Esophagus muscularis mucosa (tissue), 4 donors: ENCODE measurements around the gene NKTR. TPM values are rescaled to one million over a fixed set of nuclear protein-coding genes. Genes with fewer than 3 reads are reported as not detected.
A peak's percentile ranks its signal among the peaks of the same experiment; 100 is the strongest.

Experiments used
- DNase-seq: peaks from one replicate; pipeline ENCODE4 v3.0.0-alpha.2; 2017; ENCODE audit errors: extremely low spot score
- H3K27ac ChIP-seq, 4 donors: fragments of 200-600 bp; sonication (generic); replicated peaks in 1 of 4; 1 replicate in 3 of 4; 2 replicates in 1 of 4; pipeline ENCODE4 v1.5.1; 2016 to 2019; ENCODE audit warnings: mild to moderate bottlenecking in 1 of 4
- H3K27me3 ChIP-seq, 4 donors: fragments of 200-600 bp; sonication (generic); one replicate each; pipeline versions ENCODE4 v1.5.1 to v1.6.0; 2016 to 2019
- H3K36me3 ChIP-seq, 4 donors: fragments of 200-600 bp; sonication (generic); one replicate each; pipeline ENCODE4 v1.5.1; 2016 to 2019
- H3K4me1 ChIP-seq, 4 donors: fragments of 200-600 bp; sonication (generic); one replicate each; pipeline ENCODE4 v1.5.1; 2016 to 2019
- H3K4me3 ChIP-seq, 4 donors: fragments of 200-600 bp; sonication (generic); 1 replicate in 2 of 4; 2 replicates in 2 of 4; pipeline ENCODE4 v1.5.1; 2016 to 2019; ENCODE audit warnings: mild to moderate bottlenecking in 4 of 4, moderate library complexity in 1 of 4
- H3K9me3 ChIP-seq, 4 donors: fragments of 200-600 bp; sonication (generic); 1 replicate in 3 of 4; 2 replicates in 1 of 4; pipeline ENCODE4 v1.5.1; 2016 to 2019
- EP300 ChIP-seq: sonication (generic); formaldehyde crosslinking; IDR thresholded peaks from one replicate; pipeline ENCODE4 v1.6.1; 2017; ENCODE audit warnings: antibody characterized with exemption
- POLR2A ChIP-seq: fragments of 450-650 bp; IDR thresholded peaks from one replicate; pipeline ENCODE4 v1.6.1; 2017; ENCODE audit warnings: antibody characterized with exemption, moderate library complexity, mild to moderate bottlenecking, low read depth
- POLR2AphosphoS5 ChIP-seq, 2 donors: sonication (generic); formaldehyde crosslinking; IDR thresholded peaks; one replicate each; pipeline ENCODE4 v1.6.1; 2017; ENCODE audit warnings: antibody characterized with exemption in 2 of 2
- WGBS: methylation state at CpG from one replicate; pipeline ENCODE4 v1.1.5; 2018; 5-methylcytosine and 5-hydroxymethylcytosine counted together
- intact Hi-C: fragments of 100-400 bp; cut with DNase I; formaldehyde crosslinking; loops from one replicate; pipeline ENCODE4 v1.15.1; 2023
- total RNA-seq, 4 donors: library from RNA; depleted of rRNA; stranded (reverse); fragments of >200 nt; gene quantifications; one replicate each; pipeline versions ENCODE4 v1.1.0 to v1.2.1, GENCODE V29; 2016
- TF ChIP-seq, protein P1 (sequence below), 3 experiments: fragments of 200-600 bp in 2 of 3; fragments of 450-650 bp in 1 of 3; sonication (generic) in 2 of 3; IDR thresholded peaks; one replicate each; pipeline ENCODE4 v1.5.1; 2017 to 2019; ENCODE audit warnings: antibody characterized with exemption in 3 of 3, mild to moderate bottlenecking in 2 of 3, moderate library complexity in 1 of 3

Gene NKTR
- total RNA-seq, 4 donors from 2014 or later: 24.7 to 73.1 (median 36.0) TPM

DNA sequence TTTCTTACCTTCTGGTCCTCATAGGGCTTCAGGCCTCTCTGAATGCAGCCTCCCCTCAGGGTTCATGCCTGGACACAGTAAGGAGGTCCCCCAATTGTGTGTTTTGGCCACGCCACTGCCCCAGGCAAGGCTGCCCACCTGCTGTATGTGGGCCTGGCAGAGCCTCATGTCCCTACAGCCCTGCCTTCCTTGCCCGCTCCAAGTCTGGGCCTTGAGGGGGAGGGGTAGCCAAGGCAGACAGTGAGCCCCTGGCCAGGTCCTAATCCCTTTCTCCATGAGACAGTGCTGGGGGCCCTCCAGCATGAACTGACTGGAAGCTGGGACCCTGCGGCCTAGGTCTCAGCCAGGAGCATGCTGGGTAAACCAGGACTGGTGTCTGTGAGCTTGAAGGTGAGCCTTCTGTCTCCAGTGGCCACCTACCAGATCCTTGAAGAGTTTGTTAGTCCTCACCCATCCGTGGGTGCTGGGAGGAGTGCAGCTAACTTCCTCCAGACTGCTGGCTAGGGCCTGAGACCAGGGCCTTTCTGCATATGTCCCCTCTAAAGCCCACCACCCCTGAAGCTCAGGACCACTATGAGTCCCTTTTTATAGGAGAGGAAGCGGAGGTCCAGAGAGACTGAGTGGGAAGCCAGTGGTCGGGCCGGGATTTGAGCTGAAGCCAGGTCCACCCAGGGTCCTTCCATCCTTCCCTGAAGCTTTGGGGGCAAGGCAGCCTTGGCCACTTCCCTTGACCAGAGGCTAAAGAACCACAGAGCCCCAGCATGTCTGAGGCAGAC is 61.7 kb downstream of the NKTR start:
- 82% methylated on average over 6 of the region's 7 CpGs for WGBS
- intact Hi-C loops: no loop called here
- peaks cover 33 to 66% (median 45%) of the 10 kb centered on the region in 4 donors for H3K4me1 ChIP-seq

GRCh38 chr3:42662813-42663535 is 62.5 kb downstream of the NKTR start:
- H3K4me1 ChIP-seq: peaks cover 39 to 68% (median 48%) of the 10 kb centered on the region in 4 donors
- peaks cover 5 to 32% (median 24%) of the 10 kb centered on the region in 4 donors for H3K36me3 ChIP-seq
- DNase-seq: no peak
- no peak overlapping the region for H3K4me3 ChIP-seq
- WGBS: 97% methylated on average over 6 of the region's 12 CpGs
- no peaks in the 10 kb centered on the region for H3K9me3 ChIP-seq
- intact Hi-C loops: no loop called here
- H3K27me3 ChIP-seq: no peaks in the 10 kb centered on the region
- TF ChIP-seq POLR2A (no peak), EP300 (no peak), POLR2AphosphoS5 (IDR thresholded peaks at IDR 0.05) (no peak)
- TF ChIP-seq, protein P1, sequence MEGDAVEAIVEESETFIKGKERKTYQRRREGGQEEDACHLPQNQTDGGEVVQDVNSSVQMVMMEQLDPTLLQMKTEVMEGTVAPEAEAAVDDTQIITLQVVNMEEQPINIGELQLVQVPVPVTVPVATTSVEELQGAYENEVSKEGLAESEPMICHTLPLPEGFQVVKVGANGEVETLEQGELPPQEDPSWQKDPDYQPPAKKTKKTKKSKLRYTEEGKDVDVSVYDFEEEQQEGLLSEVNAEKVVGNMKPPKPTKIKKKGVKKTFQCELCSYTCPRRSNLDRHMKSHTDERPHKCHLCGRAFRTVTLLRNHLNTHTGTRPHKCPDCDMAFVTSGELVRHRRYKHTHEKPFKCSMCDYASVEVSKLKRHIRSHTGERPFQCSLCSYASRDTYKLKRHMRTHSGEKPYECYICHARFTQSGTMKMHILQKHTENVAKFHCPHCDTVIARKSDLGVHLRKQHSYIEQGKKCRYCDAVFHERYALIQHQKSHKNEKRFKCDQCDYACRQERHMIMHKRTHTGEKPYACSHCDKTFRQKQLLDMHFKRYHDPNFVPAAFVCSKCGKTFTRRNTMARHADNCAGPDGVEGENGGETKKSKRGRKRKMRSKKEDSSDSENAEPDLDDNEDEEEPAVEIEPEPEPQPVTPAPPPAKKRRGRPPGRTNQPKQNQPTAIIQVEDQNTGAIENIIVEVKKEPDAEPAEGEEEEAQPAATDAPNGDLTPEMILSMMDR (IDR thresholded peaks at IDR 0.05): no peak
- no peak overlapping the region for H3K27ac ChIP-seq

More for the DNA sequence above, 61.7 kb downstream of the NKTR start:
- no peak overlapping the region for H3K27ac ChIP-seq
- no peak for DNase-seq
- peaks cover 5 to 35% (median 25%) of the 10 kb centered on the region in 4 donors for H3K36me3 ChIP-seq
- H3K27me3 ChIP-seq: no peaks in the 10 kb centered on the region
- no peak overlapping the region for H3K4me3 ChIP-seq
- no peaks in the 10 kb centered on the region for H3K9me3 ChIP-seq
- TF ChIP-seq EP300: no peak
- TF ChIP-seq POLR2A: no peak
- TF ChIP-seq, protein P1 (IDR thresholded peaks at IDR 0.05): no peak
- TF ChIP-seq POLR2AphosphoS5 (IDR thresholded peaks at IDR 0.05): no peak

GRCh38 chr3:42663581-42664437 is 63.3 kb downstream of the NKTR start:
- no peak overlapping the region for H3K27ac ChIP-seq
- peak in 1 of 2 donors; percentile 30 for TF ChIP-seq POLR2AphosphoS5 (IDR thresholded peaks at IDR 0.05)
- no peak for TF ChIP-seq POLR2A
- intact Hi-C loops: no loop called here

GRCh38 chr3:42664438-42664803 is 63.9 kb downstream of the NKTR start:
- Histone ChIP-seq H3K27me3 (no peaks in the 10 kb centered on the region), H3K36me3 (peaks cover 0 to 20% (median 12%) of the 10 kb centered on the region in 4 donors), H3K4me3 (peak overlapping the region in 1 of 4 donors; percentile 5), H3K9me3 (no peaks in the 10 kb centered on the region), H3K4me1 (peaks cover 33 to 64% (median 40%) of the 10 kb centered on the region in 4 donors), H3K27ac (no peak overlapping the region)
- no peak for DNase-seq
- intact Hi-C loops: no loop called here
- 80% methylated on average over 8 of the region's 19 CpGs for WGBS
- TF ChIP-seq EP300 (no peak), POLR2AphosphoS5 (IDR thresholded peaks at IDR 0.05) (no peak), POLR2A (no peak)
- TF ChIP-seq, protein P1 (IDR thresholded peaks at IDR 0.05): no peak

More at GRCh38 chr3:42663581-42664437, 63.3 kb downstream of the NKTR start:
- Histone ChIP-seq H3K36me3 (peaks cover 3 to 24% (median 17%) of the 10 kb centered on the region in 4 donors), H3K27me3 (no peaks in the 10 kb centered on the region), H3K4me1 (peaks cover 39 to 68% (median 45%) of the 10 kb centered on the region in 4 donors), H3K9me3 (no peaks in the 10 kb centered on the region), H3K4me3 (peak overlapping the region in 1 of 4 donors; percentile 5)
- 84% methylated on average over 14 of the region's 38 CpGs for WGBS
- no peak for DNase-seq
